Dedifferentiated amniotic fluid mesenchymal stem cell (primary cell): Measurements from ENCODE around the gene PELI2.
"Not testable (repeated sequence)": the region's sequence is repeated elsewhere in the genome, so short reads cannot be mapped to it uniquely, and the experiment has no call there.

ENCODE experiments used
- DNase-seq: peaks from one replicate; pipeline ENCODE4 v3.0.0-alpha.2; 2016; ENCODE audit errors: extremely low spot score

Gene PELI2

DNA sequence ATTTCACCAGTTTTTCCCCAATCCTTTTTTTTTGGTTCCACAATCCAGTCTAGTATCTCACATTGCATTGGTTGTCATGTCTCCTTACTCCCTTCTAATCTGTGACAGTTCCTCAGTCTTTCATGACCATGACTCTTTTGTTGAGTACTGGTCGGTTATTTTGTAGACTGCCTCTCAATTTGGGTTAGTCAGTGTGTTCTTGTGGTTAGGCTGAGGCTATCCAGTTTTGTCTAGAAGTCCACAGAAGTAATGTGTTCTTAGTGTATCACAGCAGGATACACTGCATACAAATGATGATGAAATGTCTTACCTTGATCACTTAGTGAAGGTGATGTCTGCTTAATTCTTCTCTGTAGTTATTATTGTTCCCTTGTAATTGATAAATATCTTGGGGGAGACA is 24.8 kb downstream of the PELI2 start:
- DNase-seq, result no peak

DNA sequence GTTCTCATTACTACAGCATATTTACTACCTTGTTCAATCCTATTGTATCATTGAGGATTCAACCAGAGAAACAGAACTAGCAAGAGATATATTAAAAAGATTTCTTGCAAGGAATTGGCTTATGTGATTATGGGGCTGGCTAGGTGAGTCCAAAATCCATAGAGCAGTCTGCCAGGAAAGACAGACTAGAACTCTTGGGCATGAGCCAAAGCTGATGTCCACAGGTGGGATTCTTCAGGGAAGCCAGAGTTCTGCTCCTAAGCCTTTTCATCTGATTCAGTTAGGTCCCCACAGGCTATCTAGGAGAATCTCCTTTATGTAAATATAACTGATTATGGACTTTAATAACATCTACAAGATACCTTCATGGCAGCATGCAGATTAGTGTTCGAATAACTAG is 26.0 kb downstream of the PELI2 start:
- no peak for DNase-seq

DNA sequence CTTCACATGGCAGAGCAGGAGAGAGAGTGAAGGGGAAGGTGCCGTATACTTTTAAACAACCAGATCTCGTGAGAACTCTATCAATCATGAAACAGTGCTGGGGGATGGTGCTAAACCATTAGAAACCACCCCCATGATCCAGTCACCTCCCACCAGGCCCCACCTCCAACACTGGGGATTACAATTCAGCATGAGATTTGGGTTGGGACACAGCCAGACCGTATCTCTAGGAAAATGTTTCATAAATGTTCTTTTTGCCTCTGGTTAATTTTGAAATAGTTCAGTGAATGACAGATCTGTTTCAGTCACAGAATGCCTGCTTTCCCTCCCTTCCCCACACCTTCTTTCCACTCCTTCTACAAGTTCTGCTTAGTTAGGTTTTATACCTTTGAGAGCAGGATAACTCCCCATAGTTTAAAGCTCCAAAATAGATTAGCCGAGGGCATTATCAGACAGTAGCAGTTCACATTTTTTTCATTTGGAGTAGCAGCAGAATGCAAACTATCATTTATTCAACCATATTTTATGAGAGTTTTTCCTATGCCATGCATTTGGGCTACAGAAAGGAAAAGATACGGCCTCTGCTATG is 27.1 kb downstream of the PELI2 start:
- DNase-seq, result no peak

DNA sequence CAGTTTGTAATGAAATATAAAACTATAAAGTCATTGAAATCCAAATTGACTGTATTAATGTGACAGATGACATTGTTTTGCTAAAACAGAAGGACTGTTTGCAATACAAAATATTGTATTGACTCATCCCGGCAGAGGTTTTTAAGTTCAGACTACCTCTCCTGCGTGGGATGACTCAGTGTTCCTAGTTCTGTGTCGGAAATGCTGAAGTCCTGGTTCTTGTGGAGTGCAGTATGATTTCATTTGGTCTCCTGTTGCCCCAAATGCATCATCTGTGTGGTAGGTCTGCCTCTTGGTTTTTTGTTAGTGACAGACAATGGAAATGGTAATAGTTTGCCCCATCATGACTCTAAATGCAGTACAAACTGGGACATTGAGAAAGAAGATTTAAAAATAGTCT is 27.8 kb downstream of the PELI2 start:
- DNase-seq, result peak; percentile 64

DNA sequence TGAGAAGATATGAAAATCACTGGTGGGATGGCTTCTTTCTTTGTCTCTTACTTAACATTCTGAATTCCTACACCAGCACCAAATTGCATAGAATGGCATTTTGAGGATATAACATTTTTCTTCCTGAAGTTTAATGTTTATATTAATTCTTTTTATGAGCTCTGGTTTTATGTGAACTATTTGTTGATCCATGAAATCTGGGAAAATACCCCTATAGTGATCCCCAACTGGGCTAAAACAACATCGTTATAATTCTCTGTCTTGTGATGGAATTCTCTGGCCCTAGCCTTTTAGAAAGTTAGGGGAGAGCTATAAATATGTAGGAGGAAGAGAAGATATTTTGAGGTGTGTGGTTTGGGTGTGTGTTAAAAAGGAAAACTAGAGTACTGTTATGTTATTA is 29.2 kb downstream of the PELI2 start:
- DNase-seq, result no peak

DNA sequence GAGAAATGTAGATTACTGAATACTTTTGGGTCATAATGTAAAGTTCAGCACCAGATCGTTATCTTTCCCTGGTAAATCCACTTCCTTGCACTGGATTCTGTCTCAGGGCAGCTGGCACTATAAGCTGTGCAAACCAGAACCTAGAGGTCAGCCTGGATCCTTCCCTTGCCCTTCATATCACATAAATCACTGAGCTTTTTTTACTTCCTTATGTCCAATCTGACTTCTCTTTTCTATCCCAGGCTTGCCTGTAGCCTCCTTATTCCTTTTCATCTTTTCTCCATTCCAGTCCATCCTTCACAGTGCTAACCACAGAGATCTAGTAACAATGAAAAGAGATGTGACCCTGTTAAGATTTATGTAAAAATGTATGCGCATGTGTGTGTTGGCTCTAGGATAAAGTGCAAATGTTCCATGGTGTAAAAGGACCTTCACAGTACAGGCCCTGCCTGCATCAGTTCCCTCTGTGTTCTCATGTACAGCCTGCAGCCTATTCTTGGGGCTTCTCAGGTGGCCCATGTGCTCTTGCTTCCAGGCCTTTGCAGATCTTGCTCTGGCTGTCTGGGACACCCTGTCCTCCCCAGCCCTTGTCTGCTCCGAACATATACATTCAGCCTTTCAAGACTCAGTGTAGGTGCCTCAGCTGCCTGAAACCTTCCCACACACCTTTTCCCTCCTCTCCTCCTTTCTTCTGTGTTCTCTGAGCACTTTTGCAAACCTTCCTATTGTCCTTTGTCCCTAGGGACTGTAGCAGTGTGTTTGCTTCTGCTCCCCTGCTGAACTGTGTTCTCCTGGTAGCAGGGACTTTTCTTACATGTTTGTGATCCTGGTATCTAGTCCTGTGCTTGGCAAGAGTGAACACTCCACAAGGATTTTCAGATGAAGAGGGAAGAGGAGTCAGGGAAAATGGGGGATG is 30.0 kb downstream of the PELI2 start:
- DNase-seq, result no peak

DNA sequence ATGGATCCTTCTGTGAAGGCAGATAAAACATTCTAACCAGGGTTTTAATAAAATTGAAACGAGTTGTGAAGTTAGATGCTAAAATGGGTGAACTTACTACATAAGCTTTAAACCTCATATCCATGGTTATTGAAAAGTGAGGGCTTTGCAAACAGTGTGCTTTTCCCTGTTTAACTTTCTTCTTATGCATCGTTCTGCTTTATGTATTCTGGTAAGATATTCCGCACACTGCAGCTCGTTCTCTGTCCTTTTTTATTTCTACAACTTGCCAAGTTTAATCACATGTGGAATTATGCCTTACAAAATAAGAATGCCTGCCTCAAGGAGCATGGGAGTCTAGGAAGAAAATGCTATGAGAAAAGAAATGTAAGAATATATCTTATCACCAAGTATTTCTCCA is 30.9 kb downstream of the PELI2 start:
- DNase-seq, result no peak

DNA sequence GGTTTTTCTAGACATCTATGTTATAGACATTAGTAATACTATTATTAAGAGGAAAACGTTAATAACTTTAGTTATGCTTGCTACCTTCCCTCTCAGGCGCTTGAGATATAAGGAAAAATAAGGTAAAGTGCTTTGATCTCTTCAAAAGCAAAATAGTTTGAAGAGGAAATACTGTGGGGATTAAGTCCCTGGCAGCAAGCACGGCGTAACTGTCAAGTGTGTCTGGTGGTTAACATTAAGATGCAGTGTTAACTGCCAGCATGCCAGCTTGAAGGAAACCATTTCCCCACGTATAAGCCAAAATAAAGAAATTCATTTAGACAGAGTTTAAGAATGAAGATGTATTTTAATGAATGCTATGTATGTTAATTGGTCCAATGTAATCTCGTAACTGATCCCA is 31.8 kb downstream of the PELI2 start:
- no peak for DNase-seq

DNA sequence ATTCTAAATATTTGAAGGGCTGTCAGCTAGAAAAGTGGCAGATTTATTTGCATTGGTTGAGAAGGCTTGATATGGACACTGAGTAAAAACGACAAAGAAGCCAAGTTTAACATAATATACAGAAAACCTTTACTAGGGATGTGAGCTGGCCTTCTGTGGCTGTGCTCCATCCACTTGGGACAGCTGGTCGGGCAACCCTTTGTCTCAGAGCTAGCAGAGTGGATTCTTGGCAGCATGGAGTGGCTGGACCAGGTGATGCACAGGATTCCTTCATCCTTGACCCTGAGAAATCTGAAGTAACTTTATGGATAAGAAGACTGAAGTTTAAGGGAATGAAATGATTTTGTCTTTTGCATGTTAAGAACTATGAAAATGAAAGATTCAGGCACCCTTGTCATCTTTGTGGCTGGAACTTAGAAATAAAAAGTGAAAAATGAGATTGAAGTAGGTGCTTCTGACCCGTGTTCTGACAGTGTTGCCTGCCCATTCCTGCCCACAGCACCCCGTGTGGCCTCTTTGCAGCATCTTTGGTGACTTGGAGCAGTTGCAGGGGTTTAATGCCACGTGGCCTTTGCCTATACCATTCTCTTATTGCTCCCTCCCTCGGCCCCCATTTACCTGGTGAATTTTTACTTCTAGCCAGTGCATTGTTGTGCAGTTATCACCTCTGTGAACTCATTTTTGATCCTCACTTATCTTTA is 32.6 kb downstream of the PELI2 start:
- DNase-seq, result no peak

DNA sequence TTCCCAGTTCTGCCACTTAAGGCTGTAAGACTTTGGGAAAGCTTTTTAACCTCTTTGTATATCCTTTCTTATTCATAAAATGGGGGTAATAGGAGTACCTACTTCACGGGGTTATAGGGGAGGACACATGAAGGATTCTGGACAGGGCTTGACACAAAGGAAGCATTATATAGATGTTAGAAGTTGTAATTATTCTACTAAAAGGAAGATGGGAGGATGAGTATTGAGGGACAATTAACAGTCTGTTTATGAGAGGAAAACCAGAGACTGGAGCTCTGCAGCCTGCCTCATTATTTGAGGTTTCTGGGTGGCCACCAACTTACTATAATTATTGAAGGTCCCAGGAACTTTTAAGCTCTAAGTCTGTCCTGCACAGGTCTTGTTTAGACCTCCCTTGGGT is 34.0 kb downstream of the PELI2 start:
- DNase-seq, result no peak

DNA sequence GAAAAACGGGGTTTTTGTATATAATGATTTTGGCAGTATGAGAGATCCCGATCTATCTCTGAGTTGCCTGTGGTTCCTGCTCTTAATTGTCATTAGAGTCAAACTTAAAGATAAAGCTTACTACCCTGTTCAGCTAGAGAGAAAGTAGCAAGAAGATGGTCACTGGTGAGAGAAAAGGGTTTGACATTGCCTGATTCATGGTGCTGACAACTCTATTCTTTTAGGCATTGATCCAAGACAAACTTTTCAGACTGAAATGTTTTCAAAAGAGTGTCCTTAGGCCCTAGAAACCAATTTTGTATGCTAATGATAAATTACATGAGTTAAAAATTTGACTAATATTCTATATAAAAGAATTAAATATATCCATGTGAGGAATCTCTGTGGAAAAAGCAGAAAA is 35.1 kb downstream of the PELI2 start:
- no peak for DNase-seq

DNA sequence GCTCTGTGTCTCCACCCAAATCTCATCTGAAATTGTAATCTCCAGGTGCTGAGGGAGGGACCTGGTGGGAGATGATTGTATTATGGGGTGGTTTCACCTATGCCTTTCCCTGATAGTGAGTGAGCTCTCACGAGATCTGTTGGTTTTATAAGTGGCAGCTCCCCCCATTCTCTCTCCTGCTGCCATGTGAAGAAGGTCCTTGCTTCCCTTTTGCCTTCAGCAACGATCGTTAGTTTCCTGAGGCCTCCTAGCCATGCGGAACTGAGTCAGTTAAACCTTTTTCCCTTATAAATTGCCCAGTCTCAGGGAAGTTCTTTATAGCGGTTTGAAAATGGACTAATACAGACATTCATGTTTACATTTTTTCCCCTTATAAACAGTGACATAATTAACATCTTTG is 36.1 kb downstream of the PELI2 start:
- no peak for DNase-seq

DNA sequence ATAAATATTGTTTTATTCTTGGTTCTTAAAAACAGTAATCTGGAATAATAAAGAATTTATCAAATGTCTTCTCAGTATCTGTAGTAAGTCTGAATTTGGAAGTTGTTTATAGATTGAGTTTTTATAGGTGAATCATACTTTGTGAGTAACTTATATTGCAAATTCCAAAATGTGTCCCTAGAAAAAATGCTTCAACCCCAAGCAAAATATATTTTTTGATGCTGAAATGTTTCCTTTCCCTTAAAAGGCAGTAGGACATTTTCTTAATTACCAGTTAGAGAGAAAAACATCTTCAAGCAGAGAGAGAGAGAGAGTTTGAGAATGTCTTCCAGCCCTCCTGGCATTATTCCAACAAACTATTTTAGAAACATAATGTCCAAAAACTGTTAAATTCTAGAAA is 37.9 kb downstream of the PELI2 start:
- peak; percentile 28 for DNase-seq

DNA sequence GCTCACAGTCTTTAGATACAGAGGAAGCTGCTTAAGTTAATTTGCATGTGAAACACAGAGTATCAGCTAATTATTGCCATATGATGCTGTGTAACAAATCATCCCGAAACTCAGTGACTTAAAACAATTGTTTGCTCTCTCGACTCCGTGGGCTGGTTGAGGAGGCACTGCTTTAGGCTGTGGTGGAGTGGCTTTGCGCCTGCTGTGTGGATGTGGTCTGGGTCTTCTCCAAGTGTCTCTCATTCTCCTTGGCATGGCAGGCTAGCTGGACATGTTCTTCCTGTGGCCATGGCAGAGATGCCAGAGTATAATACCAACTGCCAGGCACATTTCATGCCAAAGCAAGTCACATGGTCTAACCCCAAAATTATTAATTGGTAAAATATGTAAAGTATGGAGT is 40.9 kb downstream of the PELI2 start:
- no peak for DNase-seq

DNA sequence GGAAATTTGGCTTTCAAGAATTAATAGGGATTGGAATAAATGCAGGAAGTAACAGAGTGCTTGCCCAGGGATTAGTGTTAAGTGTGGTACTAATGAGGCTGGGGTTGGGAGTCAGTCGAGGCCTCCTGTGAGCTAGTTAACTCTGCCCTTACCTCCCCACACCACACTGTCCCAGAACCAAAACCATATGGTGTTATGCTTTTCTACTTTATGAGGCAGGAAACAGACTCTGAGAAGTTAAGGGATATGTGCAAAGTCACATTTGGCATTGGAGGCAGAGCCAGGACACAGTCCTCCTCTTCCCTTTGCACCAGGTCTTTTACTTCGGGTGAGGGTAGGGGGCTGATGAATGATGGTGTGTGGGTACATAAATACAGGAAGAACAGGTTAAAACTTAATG is 41.9 kb downstream of the PELI2 start:
- DNase-seq, result no peak

DNA sequence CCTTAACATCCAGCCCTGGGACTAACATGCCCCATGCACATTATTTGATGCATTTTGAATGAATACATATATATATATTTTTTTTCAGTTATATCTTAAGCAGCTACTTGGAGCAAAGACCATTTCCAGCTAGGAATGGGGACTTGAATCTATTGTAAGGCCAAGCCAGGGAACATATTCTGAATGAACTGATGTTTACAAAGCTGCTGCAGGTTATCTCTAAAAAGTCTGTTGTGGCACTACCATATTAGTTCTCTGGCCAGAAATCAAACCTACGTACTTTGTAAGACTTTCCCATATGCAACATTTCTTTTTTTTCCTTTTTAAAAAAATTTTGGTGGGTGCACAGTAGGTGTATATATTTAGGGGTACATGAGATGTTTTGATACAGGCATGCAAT is 43.4 kb downstream of the PELI2 start:
- DNase-seq, result no peak

DNA sequence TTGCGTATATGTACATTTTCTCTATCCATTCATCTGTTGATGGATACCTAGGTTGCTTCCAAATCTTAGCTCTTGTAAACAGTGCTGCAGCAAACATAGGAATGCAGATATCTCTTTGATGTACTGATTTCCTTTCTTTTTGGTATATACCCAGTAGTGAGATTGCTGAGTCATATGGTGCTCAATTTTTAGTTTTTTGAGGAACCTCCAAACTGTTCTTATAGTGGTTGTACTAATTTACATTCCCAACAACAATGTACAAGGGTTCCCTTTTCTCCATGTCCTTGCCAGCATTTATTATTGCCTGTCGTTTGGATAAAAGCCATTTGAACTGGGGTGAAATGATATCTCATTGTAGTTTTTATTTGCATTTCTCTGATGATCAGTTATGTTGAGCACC is 44.3 kb downstream of the PELI2 start:
- DNase-seq, result no peak

DNA sequence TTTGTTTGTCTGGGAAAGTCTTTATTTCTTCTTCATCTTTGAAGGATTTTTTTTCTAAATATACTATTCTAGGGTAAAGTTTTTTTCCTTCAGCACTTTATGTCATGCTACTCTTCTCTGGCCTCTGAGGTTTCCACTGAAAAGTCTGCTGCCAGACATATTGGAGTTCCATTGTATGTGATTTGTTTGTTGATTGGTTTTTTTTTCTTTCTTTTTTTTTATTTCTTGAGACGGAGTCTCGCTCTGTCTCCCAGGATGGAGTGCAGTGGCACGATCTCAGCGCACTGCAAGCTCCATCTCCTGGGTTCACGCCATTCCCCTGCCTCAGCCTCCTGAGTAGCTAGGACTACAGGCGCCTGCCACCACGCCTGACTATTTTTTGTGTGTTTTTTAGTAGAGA is 48.4 kb downstream of the PELI2 start:
- not testable (repeated sequence) for DNase-seq

DNA sequence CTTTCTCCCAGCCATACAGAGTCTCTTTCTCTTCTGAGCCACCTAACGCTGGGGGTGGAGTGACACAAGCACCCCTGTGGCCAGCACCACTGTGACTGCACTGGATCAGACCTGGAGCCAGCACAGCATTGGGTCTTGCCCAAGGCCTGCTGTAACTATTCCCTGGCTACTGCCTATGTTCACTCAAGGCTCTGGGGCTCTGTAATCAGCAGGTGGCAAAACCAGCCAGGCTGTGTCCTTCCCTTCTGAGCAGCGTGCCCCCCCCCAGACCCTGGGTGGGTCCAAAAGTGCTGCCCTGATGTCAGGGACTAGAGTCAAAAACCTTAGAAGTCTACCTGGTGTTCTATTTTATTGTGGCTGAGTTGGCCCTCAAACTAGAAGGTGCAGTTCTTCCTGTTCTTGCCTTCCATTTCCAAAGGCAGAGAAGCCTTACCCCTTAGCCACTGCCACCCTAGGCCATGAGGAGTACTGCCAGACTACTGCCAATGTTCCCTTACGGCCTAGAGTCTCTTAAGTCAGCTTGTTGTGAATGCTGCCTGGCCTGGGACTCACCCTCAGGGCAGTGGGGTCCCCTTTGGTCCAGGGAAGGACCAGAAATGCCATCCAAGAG is 49.9 kb downstream of the PELI2 start:
- no peak for DNase-seq

DNA sequence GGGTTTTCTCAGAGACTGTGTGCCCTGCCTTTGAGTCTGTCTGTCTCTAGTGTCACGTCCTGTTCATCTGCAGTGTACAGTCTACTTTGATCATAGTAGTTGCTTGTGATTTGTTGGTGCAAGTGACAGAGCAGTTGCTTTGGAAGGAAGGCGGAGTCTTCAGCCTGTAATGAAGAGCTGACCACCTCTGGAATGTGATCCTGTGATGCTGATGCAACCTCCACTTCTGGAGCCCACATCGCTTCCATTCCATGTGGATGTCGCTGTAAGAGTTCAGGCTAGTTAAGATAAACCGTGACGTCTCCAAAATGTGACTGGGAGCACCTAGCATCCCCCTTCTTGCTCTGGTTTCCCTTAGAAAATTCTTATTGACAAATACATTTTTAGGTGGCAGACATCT is 51.8 kb downstream of the PELI2 start:
- no peak for DNase-seq

DNA sequence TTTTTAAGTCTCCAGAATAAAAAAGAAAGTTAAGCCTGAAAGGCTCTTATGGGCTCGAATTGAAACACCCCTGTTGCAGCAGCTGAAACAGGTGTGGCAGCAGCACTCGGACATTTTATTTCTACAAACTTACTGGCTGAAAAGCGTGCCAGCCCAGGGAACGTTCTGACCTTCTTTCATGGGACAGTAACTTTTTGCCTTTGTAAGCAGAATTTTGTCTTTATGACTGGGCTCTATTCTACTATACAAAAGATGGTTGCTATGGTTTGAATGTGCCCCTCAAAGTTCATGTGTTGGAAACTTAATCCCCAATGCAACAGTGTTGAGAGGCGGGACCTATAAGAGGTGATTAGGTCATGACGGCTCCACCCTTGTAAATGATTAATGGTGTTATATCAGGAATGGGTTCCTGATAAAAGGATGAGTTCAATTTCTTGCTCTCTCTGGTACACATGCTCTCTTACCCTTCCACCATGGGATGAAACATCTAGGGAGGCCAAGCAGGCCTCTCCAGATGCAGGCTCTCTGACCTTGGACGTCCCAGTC is 52.7 kb downstream of the PELI2 start:
- DNase-seq, result no peak

DNA sequence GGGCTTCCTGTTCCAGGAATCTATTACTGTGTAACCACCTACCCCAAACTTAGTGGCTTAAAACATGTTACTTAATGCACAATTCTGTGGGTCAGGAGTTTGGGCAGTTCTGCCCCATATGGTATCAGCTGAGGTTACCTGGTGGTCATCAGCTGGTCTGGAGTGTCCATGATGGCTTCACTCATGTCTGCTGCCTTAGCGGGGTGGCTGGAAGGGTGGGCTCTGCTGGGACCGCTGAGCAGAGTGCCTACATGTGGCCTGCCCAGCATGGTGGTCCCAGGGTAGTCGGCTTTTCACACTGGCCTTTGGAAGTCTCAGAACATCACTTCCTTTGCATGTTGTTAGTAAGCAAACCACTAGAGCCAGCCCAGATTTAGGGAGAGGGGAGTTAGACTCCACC is 53.9 kb downstream of the PELI2 start:
- DNase-seq, result no peak
